Skeletal muscle tissue (tissue), 4 donors: ENCODE data around the gene FSTL4. TPM values are rescaled to one million over a fixed set of nuclear protein-coding genes. Genes with fewer than 3 reads are reported as not detected.

Experiments
- H3K27ac ChIP-seq: one replicate; pipeline ENCODE4 v1.7.0; 2013; ENCODE audit warnings: mild to moderate bottlenecking, low read depth, low read length, inconsistent platforms
- H3K27me3 ChIP-seq, 3 donors: one replicate each; pipeline ENCODE4 v1.7.0; 2013; ENCODE audit warnings: low read length in 3 of 3; ENCODE audit not compliant: control insufficient read depth in 3 of 3, insufficient read depth in 3 of 3
- H3K36me3 ChIP-seq, 3 donors: one replicate each; pipeline ENCODE4 v1.7.0; 2013; ENCODE audit warnings: low read length in 3 of 3; ENCODE audit not compliant: control insufficient read depth in 3 of 3, insufficient read depth in 3 of 3
- H3K4me1 ChIP-seq, 3 donors: one replicate each; pipeline ENCODE4 v1.7.0; 2013; ENCODE audit warnings: low read length in 3 of 3, mild to moderate bottlenecking in 3 of 3; ENCODE audit not compliant: control insufficient read depth in 3 of 3, insufficient read depth in 3 of 3
- H3K4me3 ChIP-seq, 3 donors: one replicate each; pipeline ENCODE4 v1.7.0; 2013; ENCODE audit warnings: low read length in 3 of 3
- H3K9ac ChIP-seq, 3 donors: one replicate each; pipeline ENCODE4 v1.7.0; 2013; ENCODE audit warnings: low read length in 3 of 3, mild to moderate bottlenecking in 3 of 3, moderate library complexity in 2 of 3, low read depth in 1 of 3
- H3K9me3 ChIP-seq, 3 donors: one replicate each; pipeline ENCODE4 v1.7.0; 2013; ENCODE audit warnings: low read length in 3 of 3; ENCODE audit not compliant: control insufficient read depth in 3 of 3
- total RNA-seq: library from RNA; depleted of rRNA; stranded (reverse); fragments of >200 nt; gene quantifications from one replicate; pipeline ENCODE4 v1.2.3, GENCODE V29; 2014
- donor health status: Osteomylitis.

Gene FSTL4
- total RNA-seq, 1 donor from 2014 or later, result 1.0 TPM

GRCh38 chr5:133391354-133392136, 220.8 kb downstream of the FSTL4 start:
- H3K27me3 ChIP-seq, result peaks cover 0 to 3% (median 0%) of the 10 kb centered on the region in 3 donors
- no peaks in the 10 kb centered on the region for H3K4me1 ChIP-seq
- no peak overlapping the region for H3K4me3 ChIP-seq
- H3K27ac ChIP-seq, result no peak overlapping the region
- no peak overlapping the region for H3K9ac ChIP-seq
- H3K36me3 ChIP-seq, result no peaks in the 10 kb centered on the region
- no peaks in the 10 kb centered on the region for H3K9me3 ChIP-seq

GRCh38 chr5:133390416-133391353, 221.7 kb downstream of the FSTL4 start:
- Histone ChIP-seq H3K9ac (no peak overlapping the region), H3K27me3 (peaks cover 0 to 3% (median 0%) of the 10 kb centered on the region in 3 donors), H3K4me1 (no peaks in the 10 kb centered on the region), H3K27ac (no peak overlapping the region), H3K4me3 (no peak overlapping the region), H3K36me3 (no peaks in the 10 kb centered on the region), H3K9me3 (no peaks in the 10 kb centered on the region)

GRCh38 chr5:133389066-133389590, 223.2 kb downstream of the FSTL4 start:
- Histone ChIP-seq H3K9me3 (no peaks in the 10 kb centered on the region), H3K27me3 (peaks cover 0 to 3% (median 0%) of the 10 kb centered on the region in 3 donors), H3K36me3 (no peaks in the 10 kb centered on the region), H3K9ac (no peak overlapping the region), H3K4me3 (no peak overlapping the region), H3K4me1 (no peaks in the 10 kb centered on the region), H3K27ac (no peak overlapping the region)

- H3K27ac ChIP-seq, result no peak overlapping the region
- no peak overlapping the region for H3K4me3 ChIP-seq
- peaks cover 0 to 3% (median 0%) of the 10 kb centered on the region in 3 donors for H3K27me3 ChIP-seq
- H3K9ac ChIP-seq, result no peak overlapping the region
- H3K9me3 ChIP-seq, result no peaks in the 10 kb centered on the region
- no peaks in the 10 kb centered on the region for H3K4me1 ChIP-seq
- H3K36me3 ChIP-seq, result no peaks in the 10 kb centered on the region
These were observed 224.7 kb downstream of the FSTL4 start for GRCh38 chr5:133387621-133388020.

- Histone ChIP-seq H3K9me3 (no peaks in the 10 kb centered on the region), H3K4me3 (no peak overlapping the region), H3K4me1 (no peaks in the 10 kb centered on the region), H3K27me3 (peaks cover 0 to 1% (median 0%) of the 10 kb centered on the region in 3 donors), H3K9ac (no peak overlapping the region), H3K36me3 (no peaks in the 10 kb centered on the region), H3K27ac (no peak overlapping the region)
These were observed 225.2 kb downstream of the FSTL4 start for GRCh38 chr5:133387091-133387490.

GRCh38 chr5:133386662-133387061, 225.7 kb downstream of the FSTL4 start:
- Histone ChIP-seq H3K9me3 (no peaks in the 10 kb centered on the region), H3K36me3 (no peaks in the 10 kb centered on the region), H3K4me1 (no peaks in the 10 kb centered on the region), H3K27me3 (no peaks in the 10 kb centered on the region), H3K4me3 (no peak overlapping the region), H3K27ac (no peak overlapping the region), H3K9ac (no peak overlapping the region)

- no peaks in the 10 kb centered on the region for H3K27me3 ChIP-seq
- H3K4me3 ChIP-seq, result no peak overlapping the region
- H3K9me3 ChIP-seq, result no peaks in the 10 kb centered on the region
- no peaks in the 10 kb centered on the region for H3K36me3 ChIP-seq
- H3K27ac ChIP-seq, result no peak overlapping the region
- H3K4me1 ChIP-seq, result no peaks in the 10 kb centered on the region
- no peak overlapping the region for H3K9ac ChIP-seq
These were observed 227.0 kb downstream of the FSTL4 start for GRCh38 chr5:133385346-133385745.

GRCh38 chr5:133384903-133385302, 227.4 kb downstream of the FSTL4 start:
- Histone ChIP-seq H3K27me3 (no peaks in the 10 kb centered on the region), H3K27ac (no peak overlapping the region), H3K9me3 (no peaks in the 10 kb centered on the region), H3K36me3 (no peaks in the 10 kb centered on the region), H3K4me1 (no peaks in the 10 kb centered on the region), H3K4me3 (no peak overlapping the region), H3K9ac (no peak overlapping the region)

- Histone ChIP-seq H3K9ac (no peak overlapping the region), H3K36me3 (no peaks in the 10 kb centered on the region), H3K4me3 (no peak overlapping the region), H3K27ac (no peak overlapping the region), H3K9me3 (no peaks in the 10 kb centered on the region), H3K4me1 (no peaks in the 10 kb centered on the region), H3K27me3 (no peaks in the 10 kb centered on the region)
These were observed 228.1 kb downstream of the FSTL4 start for GRCh38 chr5:133384120-133384855.
